K562 (cell line): Measurements from ENCODE around the gene RSPH9. TPM values are rescaled to one million over a fixed set of nuclear protein-coding genes. Genes with fewer than 3 reads are reported as not detected.

Source experiments
- IFI16 ChIP-seq: fragments of 250-450 bp; sonication (Bioruptor Pico); IDR thresholded peaks from 2 replicates; pipeline ENCODE4 v2.1.2; 2022; ENCODE audit warnings: mild to moderate bottlenecking, inconsistent platforms
- PCBP2 ChIP-seq: fragments of 200-400 bp; formaldehyde crosslinking; IDR thresholded peaks from 2 replicates; pipeline ENCODE4 v1.6.1; 2018; ENCODE audit warnings: low read length, low read depth, mild to moderate bottlenecking, moderate library complexity; ENCODE audit not compliant: poor library complexity, severe bottlenecking
- RBM22 ChIP-seq: fragments of 200-400 bp; formaldehyde crosslinking; IDR thresholded peaks from 2 replicates; pipeline ENCODE4 v1.6.1; 2018; ENCODE audit warnings: low read length, low read depth; ENCODE audit not compliant: poor library complexity, severe bottlenecking
- SMAD1 ChIP-seq: fragments of 150-350 bp; IDR thresholded peaks from 2 replicates; pipeline ENCODE4 v1.6.1; 2014; ENCODE audit warnings: low read length, low read depth; ENCODE audit not compliant: partially characterized antibody
- SRSF3 ChIP-seq: fragments of 200-400 bp; formaldehyde crosslinking; IDR thresholded peaks from 2 replicates; pipeline ENCODE4 v1.6.1; 2016; ENCODE audit warnings: mild to moderate bottlenecking, low read length, moderate library complexity; ENCODE audit not compliant: insufficient read depth
- TGIF2 ChIP-seq: sonication (generic); formaldehyde crosslinking; IDR thresholded peaks from 2 replicates; pipeline ENCODE4 v1.8.1; 2022; ENCODE audit warnings: mild to moderate bottlenecking, missing genetic modification reagents, moderate library complexity
- ZFP36 ChIP-seq: fragments of 150-350 bp; IDR thresholded peaks from 2 replicates; pipeline ENCODE4 v1.6.1; 2018; ENCODE audit warnings: low read length, low read depth; ENCODE audit not compliant: partially characterized antibody
- ZFX ChIP-seq: sonication (generic); formaldehyde crosslinking; IDR thresholded peaks from 2 replicates; pipeline ENCODE4 v1.8.0; 2022; ENCODE audit warnings: mild to moderate bottlenecking, missing genetic modification reagents, moderate library complexity
- ZNF589 ChIP-seq: fragments of 200-800 bp; sonication (Bioruptor generic); IDR thresholded peaks from 2 replicates; pipeline ENCODE4 v1.6.1; 2016; ENCODE audit warnings: low read depth, missing genetic modification characterization, missing compliant biosample characterization
- polyA plus RNA-seq, 8 experiments: library from polyadenylated mRNA; depleted of rRNA in 4 of 8; stranded (reverse) in 5 of 8; unstranded in 3 of 8; fragments of >200 nt; fragmentation: Nextera tagmentation in 2 of 8; fragmentation: Illumina TruSeq in 1 of 8; extraction: Ambion mirVana in 2 of 8; extraction: Trizol in 1 of 8; gene quantifications; 2 replicates each; pipeline versions ENCODE4 v1.2.1 to v1.2.3, GENCODE V29; 2011 to 2014; ENCODE audit warnings: inconsistent platforms in 1 of 8, missing spikeins in 1 of 8
- total RNA-seq, 7 experiments: library from RNA; depleted of rRNA in 6 of 7; stranded (reverse); fragments of >200 nt in 6 of 7; fragmentation: Illumina TruSeq in 2 of 7; extraction: Trizol in 2 of 7; gene quantifications; 2 replicates each; pipeline versions ENCODE4 v1.2.1 to v1.2.3, GENCODE V29; 2011 to 2021; ENCODE audit warnings: low replicate concordance in 1 of 7
- TF ChIP-seq, protein P1 (sequence below): fragments of 250-450 bp; sonication (Bioruptor Pico); IDR thresholded peaks from 2 replicates; pipeline ENCODE4 v1.5.0; 2021; ENCODE audit warnings: mild to moderate bottlenecking, borderline replicate concordance
- TF ChIP-seq, protein P2 (sequence below): fragments of 250-450 bp; sonication (Bioruptor Pico); IDR thresholded peaks from 2 replicates; pipeline ENCODE4 v1.4.0; 2020; ENCODE audit warnings: mild to moderate bottlenecking, moderate library complexity, borderline replicate concordance
- TF ChIP-seq, protein P3 (sequence below): sonication (generic); formaldehyde crosslinking; IDR thresholded peaks from 2 replicates; pipeline ENCODE4 v1.8.0; 2023; ENCODE audit warnings: missing genetic modification reagents, mild to moderate bottlenecking, borderline replicate concordance
- TF ChIP-seq, protein P4 (sequence below): fragments of 250-450 bp; sonication (Bioruptor Pico); IDR thresholded peaks from 2 replicates; pipeline ENCODE4 v1.4.0; 2020; ENCODE audit warnings: borderline replicate concordance

Gene RSPH9
- total and polyA plus RNA-seq, 9 of the 15 experiments (the other 6 are each of a cell fraction or from before 2014, with no cell fraction given), result 0.05 to 0.60 (median 0.39) TPM; not detected in 6

DNA sequence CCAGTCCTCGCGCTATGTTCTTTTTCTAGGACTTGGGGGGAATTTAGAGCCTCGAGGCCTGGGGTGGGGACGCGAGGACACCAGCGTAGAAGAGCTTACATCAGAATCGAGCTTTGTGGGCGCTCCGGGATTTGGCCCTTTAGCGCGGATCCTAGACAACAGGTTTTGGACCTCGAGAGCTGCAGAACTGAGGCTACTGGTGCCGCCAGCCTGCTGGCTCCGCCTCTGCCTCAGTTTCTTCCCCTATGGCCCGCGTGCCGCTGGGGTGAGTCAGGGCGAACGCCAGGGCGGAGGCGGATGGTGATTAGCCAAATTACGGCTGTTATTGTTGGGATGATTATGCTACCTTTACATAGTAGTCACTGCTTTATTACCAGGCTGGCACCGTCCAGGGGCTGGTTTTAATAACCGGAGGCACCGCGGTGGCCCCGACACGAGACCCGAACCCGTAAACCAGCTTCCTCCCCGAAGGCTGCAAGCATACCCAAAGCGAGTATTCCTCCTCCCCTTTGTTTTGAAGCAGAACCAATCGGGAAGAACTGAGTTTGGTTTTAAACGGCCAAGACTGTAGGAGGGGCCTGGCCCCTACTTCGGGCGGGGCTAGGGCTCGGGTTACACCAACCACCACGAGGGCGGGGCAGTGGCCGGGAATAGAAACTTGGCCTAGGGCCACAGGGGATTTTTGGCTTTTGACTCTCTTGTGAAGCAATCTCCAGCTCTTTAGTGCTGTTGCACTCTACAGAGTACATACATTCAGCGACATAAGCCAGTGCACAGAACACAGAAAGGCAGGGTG lies 15.1 kb upstream of the RSPH9 start (continued):
- TF ChIP-seq, protein P1, sequence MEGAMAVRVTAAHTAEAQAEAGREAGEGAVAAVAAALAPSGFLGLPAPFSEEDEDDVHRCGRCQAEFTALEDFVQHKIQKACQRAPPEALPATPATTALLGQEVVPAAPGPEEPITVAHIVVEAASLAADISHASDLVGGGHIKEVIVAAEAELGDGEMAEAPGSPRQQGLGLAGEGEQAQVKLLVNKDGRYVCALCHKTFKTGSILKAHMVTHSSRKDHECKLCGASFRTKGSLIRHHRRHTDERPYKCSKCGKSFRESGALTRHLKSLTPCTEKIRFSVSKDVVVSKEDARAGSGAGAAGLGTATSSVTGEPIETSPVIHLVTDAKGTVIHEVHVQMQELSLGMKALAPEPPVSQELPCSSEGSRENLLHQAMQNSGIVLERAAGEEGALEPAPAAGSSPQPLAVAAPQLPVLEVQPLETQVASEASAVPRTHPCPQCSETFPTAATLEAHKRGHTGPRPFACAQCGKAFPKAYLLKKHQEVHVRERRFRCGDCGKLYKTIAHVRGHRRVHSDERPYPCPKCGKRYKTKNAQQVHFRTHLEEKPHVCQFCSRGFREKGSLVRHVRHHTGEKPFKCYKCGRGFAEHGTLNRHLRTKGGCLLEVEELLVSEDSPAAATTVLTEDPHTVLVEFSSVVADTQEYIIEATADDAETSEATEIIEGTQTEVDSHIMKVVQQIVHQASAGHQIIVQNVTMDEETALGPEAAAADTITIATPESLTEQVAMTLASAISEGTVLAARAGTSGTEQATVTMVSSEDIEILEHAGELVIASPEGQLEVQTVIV (CRISPR knock-in tag), result peak; percentile 50; the same call in 1 of the 2 replicates
- TF ChIP-seq, protein P2, sequence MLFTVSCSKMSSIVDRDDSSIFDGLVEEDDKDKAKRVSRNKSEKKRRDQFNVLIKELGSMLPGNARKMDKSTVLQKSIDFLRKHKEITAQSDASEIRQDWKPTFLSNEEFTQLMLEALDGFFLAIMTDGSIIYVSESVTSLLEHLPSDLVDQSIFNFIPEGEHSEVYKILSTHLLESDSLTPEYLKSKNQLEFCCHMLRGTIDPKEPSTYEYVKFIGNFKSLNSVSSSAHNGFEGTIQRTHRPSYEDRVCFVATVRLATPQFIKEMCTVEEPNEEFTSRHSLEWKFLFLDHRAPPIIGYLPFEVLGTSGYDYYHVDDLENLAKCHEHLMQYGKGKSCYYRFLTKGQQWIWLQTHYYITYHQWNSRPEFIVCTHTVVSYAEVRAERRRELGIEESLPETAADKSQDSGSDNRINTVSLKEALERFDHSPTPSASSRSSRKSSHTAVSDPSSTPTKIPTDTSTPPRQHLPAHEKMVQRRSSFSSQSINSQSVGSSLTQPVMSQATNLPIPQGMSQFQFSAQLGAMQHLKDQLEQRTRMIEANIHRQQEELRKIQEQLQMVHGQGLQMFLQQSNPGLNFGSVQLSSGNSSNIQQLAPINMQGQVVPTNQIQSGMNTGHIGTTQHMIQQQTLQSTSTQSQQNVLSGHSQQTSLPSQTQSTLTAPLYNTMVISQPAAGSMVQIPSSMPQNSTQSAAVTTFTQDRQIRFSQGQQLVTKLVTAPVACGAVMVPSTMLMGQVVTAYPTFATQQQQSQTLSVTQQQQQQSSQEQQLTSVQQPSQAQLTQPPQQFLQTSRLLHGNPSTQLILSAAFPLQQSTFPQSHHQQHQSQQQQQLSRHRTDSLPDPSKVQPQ, result 0 out of 2 replicates have a peak, but pooled peaks have one; percentile 18
- TF ChIP-seq, protein P3, sequence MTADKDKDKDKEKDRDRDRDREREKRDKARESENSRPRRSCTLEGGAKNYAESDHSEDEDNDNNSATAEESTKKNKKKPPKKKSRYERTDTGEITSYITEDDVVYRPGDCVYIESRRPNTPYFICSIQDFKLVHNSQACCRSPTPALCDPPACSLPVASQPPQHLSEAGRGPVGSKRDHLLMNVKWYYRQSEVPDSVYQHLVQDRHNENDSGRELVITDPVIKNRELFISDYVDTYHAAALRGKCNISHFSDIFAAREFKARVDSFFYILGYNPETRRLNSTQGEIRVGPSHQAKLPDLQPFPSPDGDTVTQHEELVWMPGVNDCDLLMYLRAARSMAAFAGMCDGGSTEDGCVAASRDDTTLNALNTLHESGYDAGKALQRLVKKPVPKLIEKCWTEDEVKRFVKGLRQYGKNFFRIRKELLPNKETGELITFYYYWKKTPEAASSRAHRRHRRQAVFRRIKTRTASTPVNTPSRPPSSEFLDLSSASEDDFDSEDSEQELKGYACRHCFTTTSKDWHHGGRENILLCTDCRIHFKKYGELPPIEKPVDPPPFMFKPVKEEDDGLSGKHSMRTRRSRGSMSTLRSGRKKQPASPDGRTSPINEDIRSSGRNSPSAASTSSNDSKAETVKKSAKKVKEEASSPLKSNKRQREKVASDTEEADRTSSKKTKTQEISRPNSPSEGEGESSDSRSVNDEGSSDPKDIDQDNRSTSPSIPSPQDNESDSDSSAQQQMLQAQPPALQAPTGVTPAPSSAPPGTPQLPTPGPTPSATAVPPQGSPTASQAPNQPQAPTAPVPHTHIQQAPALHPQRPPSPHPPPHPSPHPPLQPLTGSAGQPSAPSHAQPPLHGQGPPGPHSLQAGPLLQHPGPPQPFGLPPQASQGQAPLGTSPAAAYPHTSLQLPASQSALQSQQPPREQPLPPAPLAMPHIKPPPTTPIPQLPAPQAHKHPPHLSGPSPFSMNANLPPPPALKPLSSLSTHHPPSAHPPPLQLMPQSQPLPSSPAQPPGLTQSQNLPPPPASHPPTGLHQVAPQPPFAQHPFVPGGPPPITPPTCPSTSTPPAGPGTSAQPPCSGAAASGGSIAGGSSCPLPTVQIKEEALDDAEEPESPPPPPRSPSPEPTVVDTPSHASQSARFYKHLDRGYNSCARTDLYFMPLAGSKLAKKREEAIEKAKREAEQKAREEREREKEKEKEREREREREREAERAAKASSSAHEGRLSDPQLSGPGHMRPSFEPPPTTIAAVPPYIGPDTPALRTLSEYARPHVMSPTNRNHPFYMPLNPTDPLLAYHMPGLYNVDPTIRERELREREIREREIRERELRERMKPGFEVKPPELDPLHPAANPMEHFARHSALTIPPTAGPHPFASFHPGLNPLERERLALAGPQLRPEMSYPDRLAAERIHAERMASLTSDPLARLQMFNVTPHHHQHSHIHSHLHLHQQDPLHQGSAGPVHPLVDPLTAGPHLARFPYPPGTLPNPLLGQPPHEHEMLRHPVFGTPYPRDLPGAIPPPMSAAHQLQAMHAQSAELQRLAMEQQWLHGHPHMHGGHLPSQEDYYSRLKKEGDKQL, result no peak
- TF ChIP-seq ZFP36 (no peak), ZNF589 (peak; percentile 27; the same call in 1 of the 2 replicates), SRSF3 (peak; percentile 96), TGIF2 (CRISPR knock-in tag) (no peak), IFI16 (peak; percentile 8; the same call in 1 of the 2 replicates), RBM22 (peak; percentile 96), PCBP2 (no peak), ZFX (no peak), SMAD1 (peak; percentile 92)
- TF ChIP-seq, protein P4, sequence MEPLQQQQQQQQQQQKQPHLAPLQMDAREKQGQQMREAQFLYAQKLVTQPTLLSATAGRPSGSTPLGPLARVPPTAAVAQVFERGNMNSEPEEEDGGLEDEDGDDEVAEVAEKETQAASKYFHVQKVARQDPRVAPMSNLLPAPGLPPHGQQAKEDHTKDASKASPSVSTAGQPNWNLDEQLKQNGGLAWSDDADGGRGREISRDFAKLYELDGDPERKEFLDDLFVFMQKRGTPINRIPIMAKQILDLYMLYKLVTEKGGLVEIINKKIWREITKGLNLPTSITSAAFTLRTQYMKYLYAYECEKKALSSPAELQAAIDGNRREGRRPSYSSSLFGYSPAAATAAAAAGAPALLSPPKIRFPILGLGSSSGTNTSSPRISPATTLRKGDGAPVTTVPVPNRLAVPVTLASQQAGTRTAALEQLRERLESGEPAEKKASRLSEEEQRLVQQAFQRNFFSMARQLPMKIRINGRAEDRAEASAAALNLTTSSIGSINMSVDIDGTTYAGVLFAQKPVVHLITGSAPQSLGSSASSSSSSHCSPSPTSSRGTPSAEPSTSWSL (CRISPR knock-in tag), result no peak
